GM23248 (cell line): ENCODE data around the gene XXYLT1.

Experiments used
- EZH2 ChIP-seq: fragments of 200-600 bp; sonication (generic); IDR thresholded peaks from 2 replicates; pipeline ENCODE4 v1.6.1; 2018; ENCODE audit warnings: antibody characterized with exemption, mild to moderate bottlenecking; ENCODE audit not compliant: insufficient read depth, poor library complexity, severe bottlenecking
- EZH2phosphoT487 ChIP-seq: fragments of 200-600 bp; sonication (generic); IDR thresholded peaks from 2 replicates; pipeline ENCODE4 v1.6.1; 2018; ENCODE audit warnings: antibody characterized with exemption, moderate library complexity, mild to moderate bottlenecking, low read depth; ENCODE audit not compliant: insufficient read depth

DNA sequence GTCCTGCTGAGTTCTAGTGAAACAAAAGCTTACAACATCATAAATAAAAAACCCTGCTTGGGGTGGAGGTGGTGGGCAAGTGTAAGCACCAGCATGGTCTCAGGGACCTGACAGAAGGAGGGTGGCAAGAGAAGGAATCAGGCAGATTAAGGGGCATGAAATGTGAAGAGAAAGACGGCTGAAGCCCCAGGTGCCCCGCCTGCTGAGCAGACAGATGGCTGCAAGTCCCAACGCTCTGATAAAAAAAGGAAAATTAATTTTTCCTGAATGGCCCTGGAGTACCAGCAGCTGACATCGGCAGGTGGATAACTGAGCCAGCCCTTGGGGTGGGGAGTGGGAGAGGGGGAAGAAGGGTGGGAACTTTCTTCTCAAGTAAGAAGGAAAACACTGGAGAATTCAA lies 137.9 kb downstream of the XXYLT1 start:
- no peak for TF ChIP-seq EZH2
- no peak for TF ChIP-seq EZH2phosphoT487
